IMR-90 (cell line): ENCODE results near the gene CARM1. TPM values are rescaled to one million over a fixed set of nuclear protein-coding genes. Genes with fewer than 3 reads are reported as not detected.

Source experiments
- ATAC-seq: fragments of 200-7000 bp; cut with Tn5 transposase; 2 replicates; pipeline ENCODE4 v1.9.1; 2020; ENCODE audit warnings: low read depth, mild to moderate bottlenecking, moderate library complexity
- BruUV-seq: library from RNA; stranded (reverse); fragments of 400-500 nt; replicated peaks from 2 replicates; lab custom pipeline; 2021; lab: Mats Ljungman, UMichigan
- CTCF ChIA-PET: fragments of 300-600 bp; formaldehyde crosslinking; extraction: SDS; loops from one replicate; lab custom pipeline; 2021; ENCODE audit warnings: antibody characterized with exemption; lab: Yijun Ruan, JAX
- POLR2A ChIA-PET: fragments of 300-600 bp; sonication (Branson Sonifier 250); formaldehyde crosslinking; loops from one replicate; lab custom pipeline; 2022; ENCODE audit warnings: antibody characterized with exemption; ENCODE audit not compliant: unreplicated experiment; lab: Charles Lee
- DNase-seq: peaks from one replicate; pipeline ENCODE4 v3.0.0; 2013
- H2AFZ ChIP-seq: replicated peaks from 2 replicates; pipeline ENCODE3; 2013; ENCODE audit warnings: low read length, mild to moderate bottlenecking; ENCODE audit not compliant: poor library complexity
- H2AK5ac ChIP-seq: 2 replicates; pipeline ENCODE4 v1.6.1; 2013; ENCODE audit warnings: low read depth, low read length, inconsistent platforms
- H2AK9ac ChIP-seq: replicated peaks from 2 replicates; pipeline ENCODE3; 2013; ENCODE audit warnings: mild to moderate bottlenecking, low read depth, low read length, moderate library complexity; ENCODE audit not compliant: poor library complexity
- H2BK120ac ChIP-seq: 2 replicates; pipeline ENCODE4 v1.6.1; 2013; ENCODE audit warnings: low read depth, low read length, inconsistent platforms
- H2BK15ac ChIP-seq: 3 replicates; pipeline ENCODE4 v1.6.1; 2013; ENCODE audit warnings: low read depth, low read length, inconsistent platforms
- H2BK20ac ChIP-seq: 2 replicates; pipeline ENCODE4 v1.6.1; 2013; ENCODE audit warnings: low read depth, mild to moderate bottlenecking, inconsistent platforms, low read length, moderate library complexity
- H2BK5ac ChIP-seq: 2 replicates; pipeline ENCODE4 v1.6.1; 2013; ENCODE audit warnings: mild to moderate bottlenecking, low read depth, low read length, inconsistent platforms; ENCODE audit not compliant: poor library complexity, severe bottlenecking
- H3K14ac ChIP-seq: replicated peaks from 2 replicates; pipeline ENCODE4 v1.6.1; 2013; ENCODE audit warnings: low read depth, low read length, inconsistent platforms
- H3K18ac ChIP-seq: 2 replicates; pipeline ENCODE4 v1.6.1; 2013; ENCODE audit warnings: low read depth, low read length, control low read depth
- H3K23ac ChIP-seq: 2 replicates; pipeline ENCODE4 v1.6.1; 2013; ENCODE audit warnings: low read depth, low read length, inconsistent platforms
- H3K27ac ChIP-seq: 2 replicates; pipeline ENCODE4 v1.5.1; 2013; ENCODE audit warnings: mild to moderate bottlenecking, control low read depth, low read length; ENCODE audit not compliant: insufficient read depth
- H3K27me3 ChIP-seq: 2 replicates; pipeline ENCODE4 v1.6.1; 2013; ENCODE audit warnings: low read length; ENCODE audit not compliant: control insufficient read depth, insufficient read depth
- H3K36me3 ChIP-seq: 2 replicates; pipeline ENCODE4 v1.6.1; 2013; ENCODE audit warnings: low read length, mixed read lengths; ENCODE audit not compliant: control insufficient read depth, insufficient read depth
- H3K4ac ChIP-seq: 2 replicates; pipeline ENCODE4 v1.6.1; 2013; ENCODE audit warnings: low read depth, low read length, inconsistent platforms
- H3K4me1 ChIP-seq: 2 replicates; pipeline ENCODE4 v1.6.1; 2013; ENCODE audit warnings: low read length, mixed read lengths; ENCODE audit not compliant: control insufficient read depth, insufficient read depth
- H3K4me2 ChIP-seq: 2 replicates; pipeline ENCODE4 v1.6.1; 2013; ENCODE audit warnings: low read depth, mild to moderate bottlenecking, control low read depth, low read length, moderate library complexity
- H3K4me3 ChIP-seq: 2 replicates; pipeline ENCODE4 v1.5.1; 2013; ENCODE audit warnings: low read depth, mild to moderate bottlenecking, control low read depth, low read length, moderate library complexity; ENCODE audit not compliant: insufficient read depth
- H3K56ac ChIP-seq: 2 replicates; pipeline ENCODE4 v1.6.1; 2013; ENCODE audit warnings: low read length, inconsistent platforms; ENCODE audit not compliant: insufficient read depth; ENCODE audit errors: extremely low read depth
- H3K79me1 ChIP-seq, 2 experiments: 2 replicates each; pipeline ENCODE4 v1.6.1; 2013; ENCODE audit warnings: low read length in 2 of 2, inconsistent platforms in 1 of 2, low read depth in 1 of 2
- H3K9ac ChIP-seq: 2 replicates; pipeline ENCODE4 v1.6.1; 2013; ENCODE audit warnings: low read depth, low read length, control low read depth
- H3K9me1 ChIP-seq: 2 replicates; pipeline ENCODE4 v1.6.1; 2013; ENCODE audit warnings: low read length, inconsistent platforms; ENCODE audit not compliant: insufficient read depth
- H3K9me3 ChIP-seq: 2 replicates; pipeline ENCODE4 v1.6.1; 2013; ENCODE audit warnings: low read length; ENCODE audit not compliant: control insufficient read depth, insufficient read depth
- H4K20me1 ChIP-seq: 2 replicates; pipeline ENCODE4 v1.6.1; 2013; ENCODE audit warnings: low read length, inconsistent platforms; ENCODE audit not compliant: insufficient read depth
- H4K5ac ChIP-seq: 2 replicates; pipeline ENCODE4 v1.6.1; 2013; ENCODE audit warnings: mild to moderate bottlenecking, low read depth, low read length, control low read depth
- H4K8ac ChIP-seq, 2 experiments: 2 replicates each; pipeline ENCODE4 v1.6.1; 2013; ENCODE audit warnings: low read depth in 2 of 2, low read length in 2 of 2, control low read depth in 1 of 2, inconsistent platforms in 1 of 2
- H4K91ac ChIP-seq: 2 replicates; pipeline ENCODE4 v1.6.1; 2013; ENCODE audit warnings: low read depth, low read length, inconsistent platforms; ENCODE audit not compliant: insufficient read depth
- BHLHE40 ChIP-seq: fragments of 150-350 bp; IDR thresholded peaks from 2 replicates; pipeline ENCODE4 v1.6.1; 2016; ENCODE audit warnings: mild to moderate bottlenecking, low read depth, low read length
- CEBPB ChIP-seq: IDR thresholded peaks from 2 replicates; pipeline ENCODE4 v1.6.1; 2012; ENCODE audit warnings: low read depth, low read length, improper control_type of control experiment
- CHD1 ChIP-seq: IDR thresholded peaks from 2 replicates; pipeline ENCODE4 v1.6.1; 2012; ENCODE audit warnings: low read depth, low read length, improper control_type of control experiment
- MAZ ChIP-seq: IDR thresholded peaks from 2 replicates; pipeline ENCODE4 v1.6.1; 2012; ENCODE audit warnings: low read depth, mild to moderate bottlenecking, low read length, improper control_type of control experiment, moderate library complexity, borderline replicate concordance
- MXI1 ChIP-seq: IDR thresholded peaks from 2 replicates; pipeline ENCODE4 v1.6.1; 2012; ENCODE audit warnings: low read depth, mild to moderate bottlenecking, low read length, moderate library complexity, borderline replicate concordance
- NFE2L2 ChIP-seq: fragments of 150-350 bp; IDR thresholded peaks from 2 replicates; pipeline ENCODE4 v1.6.1; 2016; ENCODE audit warnings: low read depth, mild to moderate bottlenecking, low read length
- RAD21 ChIP-seq: IDR thresholded peaks from 2 replicates; pipeline ENCODE4 v1.6.1; 2012; ENCODE audit warnings: low read length, improper control_type of control experiment
- RCOR1 ChIP-seq: IDR thresholded peaks from 2 replicates; pipeline ENCODE4 v1.6.1; 2012; ENCODE audit warnings: mild to moderate bottlenecking, low read length, improper control_type of control experiment; ENCODE audit not compliant: insufficient replicate concordance
- RFX5 ChIP-seq: IDR thresholded peaks from 2 replicates; pipeline ENCODE4 v1.8.0; 2012; ENCODE audit warnings: low read depth, mild to moderate bottlenecking, low read length, moderate library complexity
- SMC3 ChIP-seq: fragments of 150-350 bp; IDR thresholded peaks from 2 replicates; pipeline ENCODE4 v1.6.1; 2016; ENCODE audit warnings: low read depth, mild to moderate bottlenecking, antibody characterized with exemption, low read length, moderate library complexity
- WGBS, 2 experiments: methylation state at CpG; one replicate each; pipeline versions ENCODE4 v1.1.5 to v1.1.7; 2013; ENCODE audit warnings: missing lambda C conversion rate in 2 of 2; ENCODE audit not compliant: insufficient read length in 1 of 2; ENCODE audit errors: extremely low coverage in 2 of 2; 5-methylcytosine and 5-hydroxymethylcytosine counted together
- dilution Hi-C: fragments of 300-500 bp; cut with HindIII; formaldehyde crosslinking; loops from one replicate; pipeline ENCODE4 v1.14.3; 2018; ENCODE audit warnings: low sequenced_read_pairs; ENCODE audit not compliant: unreplicated experiment
- in situ Hi-C: fragments of 300-500 bp; cut with MboI; formaldehyde crosslinking; loops from 3 replicates; pipeline ENCODE4 v1.14.3; 2019; ENCODE audit warnings: low sequenced_read_pairs, inconsistent platforms, mixed read lengths
- intact Hi-C: fragments of 100-400 bp; cut with micrococcal nuclease; formaldehyde crosslinking; loops from 2 replicates; pipeline ENCODE4 v1.10.0; 2022
- polyA plus RNA-seq, 3 experiments: library from polyadenylated mRNA; depleted of rRNA; stranded (reverse); fragments of >200 nt; gene quantifications; 2 replicates each; pipeline ENCODE4 v1.2.3, GENCODE V29; 2012; ENCODE audit warnings: low replicate concordance in 1 of 3
- total RNA-seq: library from RNA; depleted of rRNA; stranded (reverse); fragments of >200 nt; gene quantifications from 2 replicates; pipeline ENCODE4 v1.2.3, GENCODE V29; 2012
- TF ChIP-seq, protein P1 (sequence below): conservative IDR thresholded peaks from 2 replicates; pipeline ENCODE4 v1.5.1; 2012; ENCODE audit warnings: mild to moderate bottlenecking, low read depth, low read length, improper control_type of control experiment

CARM1 gene
- total and polyA plus RNA-seq, 2 of the 4 experiments (the other 2 are of a cell fraction), result 20.3 to 67.1 TPM

GRCh38 chr19:10936661-10937084, 65.3 kb downstream of the CARM1 start:
- H3K23ac ChIP-seq, result no peak overlapping the region
- H3K14ac ChIP-seq, result 0 out of 2 replicates have a peak overlapping the region, but pooled peaks have one; percentile 57
- peak overlapping the region; percentile 89 for H3K4me2 ChIP-seq
- peaks cover 3 to 15% of the 10 kb centered on the region in 2 experiments; a peak in 1 of 4 replicates for H3K79me1 ChIP-seq
- CTCF ChIA-PET, result interaction anchor here (0.6 to 1.5 kb wide), 13 partner anchors 10 to 1486 kb away, joined by 3 to 10 read pairs (median 4); partner anchors contain the start of gene SMARCA4
- no peaks in the 10 kb centered on the region for H3K4me1 ChIP-seq
- H2AK5ac ChIP-seq, result no peak overlapping the region; the same call in 1 of the 2 replicates
- H3K18ac ChIP-seq, result no peak overlapping the region
- 0 out of 2 replicates have a peak overlapping the region, but pooled peaks have one; percentile 66 for H4K5ac ChIP-seq
- peak; percentile 81 for DNase-seq
- WGBS, 2 experiments, result no CpG with 5 or more reads among the region's 11 CpGs
- H3K4ac ChIP-seq, result peak overlapping the region; percentile 45; the same call in 1 of the 2 replicates
- no peak overlapping the region for H2BK120ac ChIP-seq
- no peak overlapping the region; the same call in 1 of the 2 replicates for H3K4me3 ChIP-seq
- peak; percentile 96 for ATAC-seq
- H4K8ac ChIP-seq, result peak overlapping the region in 1 of 2 experiments; percentile 94; a peak in 1 of 4 replicates
- no peak overlapping the region for H2BK15ac ChIP-seq
- no peaks in the 10 kb centered on the region for H3K9me1 ChIP-seq
- peak overlapping the region; percentile 32; the same call in 1 of the 2 replicates for H4K91ac ChIP-seq
- peak overlapping the region; percentile 90 for H2AK9ac ChIP-seq
- in situ Hi-C loops, result loop anchor here (5.0 kb wide), 1 partner anchor 266 kb away; no protein-coding TSS in a partner anchor
- no peak overlapping the region for H3K56ac ChIP-seq
- no peak overlapping the region for H2BK5ac ChIP-seq
- H3K9ac ChIP-seq, result 0 out of 2 replicates have a peak overlapping the region, but pooled peaks have one; percentile 13
- H3K9me3 ChIP-seq, result no peaks in the 10 kb centered on the region
- no peak overlapping the region for H3K27ac ChIP-seq
- no peaks in the 10 kb centered on the region for H3K36me3 ChIP-seq
- no peaks in the 10 kb centered on the region for H3K27me3 ChIP-seq
- no peak overlapping the region for H2BK20ac ChIP-seq
- TF ChIP-seq NFE2L2 (no peak), RCOR1 (no peak), RFX5 (no peak), BHLHE40 (no peak), CEBPB (no peak), MAZ (no peak), MXI1 (no peak), CHD1 (no peak), SMC3 (peak; percentile 62), RAD21 (peak; percentile 82)
- TF ChIP-seq, protein P1, sequence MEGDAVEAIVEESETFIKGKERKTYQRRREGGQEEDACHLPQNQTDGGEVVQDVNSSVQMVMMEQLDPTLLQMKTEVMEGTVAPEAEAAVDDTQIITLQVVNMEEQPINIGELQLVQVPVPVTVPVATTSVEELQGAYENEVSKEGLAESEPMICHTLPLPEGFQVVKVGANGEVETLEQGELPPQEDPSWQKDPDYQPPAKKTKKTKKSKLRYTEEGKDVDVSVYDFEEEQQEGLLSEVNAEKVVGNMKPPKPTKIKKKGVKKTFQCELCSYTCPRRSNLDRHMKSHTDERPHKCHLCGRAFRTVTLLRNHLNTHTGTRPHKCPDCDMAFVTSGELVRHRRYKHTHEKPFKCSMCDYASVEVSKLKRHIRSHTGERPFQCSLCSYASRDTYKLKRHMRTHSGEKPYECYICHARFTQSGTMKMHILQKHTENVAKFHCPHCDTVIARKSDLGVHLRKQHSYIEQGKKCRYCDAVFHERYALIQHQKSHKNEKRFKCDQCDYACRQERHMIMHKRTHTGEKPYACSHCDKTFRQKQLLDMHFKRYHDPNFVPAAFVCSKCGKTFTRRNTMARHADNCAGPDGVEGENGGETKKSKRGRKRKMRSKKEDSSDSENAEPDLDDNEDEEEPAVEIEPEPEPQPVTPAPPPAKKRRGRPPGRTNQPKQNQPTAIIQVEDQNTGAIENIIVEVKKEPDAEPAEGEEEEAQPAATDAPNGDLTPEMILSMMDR, result peak; percentile 71
- intact Hi-C loops, result loop anchor here (1.0 kb wide), 1 partner anchor 195 kb away; no protein-coding TSS in a partner anchor
- H2AFZ ChIP-seq, result peak overlapping the region; percentile 92
- POLR2A ChIA-PET, result no interaction called here
- H4K20me1 ChIP-seq, result no peaks in the 10 kb centered on the region
- BruUV-seq, result no TSS peak
- dilution Hi-C loops, result no loop called here
